Measurements from ENCODE around the gene BCL2L12. TPM values are rescaled to one million over a fixed set of nuclear protein-coding genes. Genes with fewer than 3 reads are reported as not detected.

BCL2L12 gene
- total and polyA plus RNA-seq, 12 donors: 7.8 to 19.6 (median 9.8) TPM

DNA sequence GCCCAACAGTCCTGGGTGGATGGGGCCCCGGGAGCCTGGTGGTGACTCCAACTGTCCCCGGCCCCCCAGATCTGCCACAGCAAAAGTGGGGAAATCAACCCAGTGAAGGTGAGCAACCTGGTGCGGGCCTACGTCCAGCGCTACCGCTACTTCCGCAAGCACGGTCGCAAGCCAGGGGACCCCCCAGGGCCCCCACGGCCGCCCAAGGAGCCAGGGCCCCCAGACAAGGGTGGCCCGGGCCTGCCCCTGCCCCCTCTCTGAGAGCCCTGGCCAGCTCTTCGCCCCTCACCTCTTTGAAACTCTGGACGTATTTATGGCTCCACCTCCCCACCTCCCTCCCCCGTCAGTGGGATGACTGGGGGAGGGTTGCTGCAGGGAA is 7.6 kb upstream of the BCL2L12 start:
- WGBS, 2 donors: 87 to 89% methylated on average over 15 of the region's 15 CpGs
- H3K36me3 ChIP-seq: peaks cover 4 to 100% (median 64%) of the 10 kb centered on the region in 9 donors
- no peaks in the 10 kb centered on the region for H3K27me3 ChIP-seq
- H3K9me3 ChIP-seq: no peaks in the 10 kb centered on the region
- no peak overlapping the region for H3K27ac ChIP-seq
- intact Hi-C loops (cut with DNase I): no loop called here
- DNase-seq (no peak), ATAC-seq (peak in 1 of 8 donors; percentile 3)
- H3K4me1 ChIP-seq: peaks cover 0 to 2% (median 0%) of the 10 kb centered on the region in 9 donors
- TF ChIP-seq, protein P1, sequence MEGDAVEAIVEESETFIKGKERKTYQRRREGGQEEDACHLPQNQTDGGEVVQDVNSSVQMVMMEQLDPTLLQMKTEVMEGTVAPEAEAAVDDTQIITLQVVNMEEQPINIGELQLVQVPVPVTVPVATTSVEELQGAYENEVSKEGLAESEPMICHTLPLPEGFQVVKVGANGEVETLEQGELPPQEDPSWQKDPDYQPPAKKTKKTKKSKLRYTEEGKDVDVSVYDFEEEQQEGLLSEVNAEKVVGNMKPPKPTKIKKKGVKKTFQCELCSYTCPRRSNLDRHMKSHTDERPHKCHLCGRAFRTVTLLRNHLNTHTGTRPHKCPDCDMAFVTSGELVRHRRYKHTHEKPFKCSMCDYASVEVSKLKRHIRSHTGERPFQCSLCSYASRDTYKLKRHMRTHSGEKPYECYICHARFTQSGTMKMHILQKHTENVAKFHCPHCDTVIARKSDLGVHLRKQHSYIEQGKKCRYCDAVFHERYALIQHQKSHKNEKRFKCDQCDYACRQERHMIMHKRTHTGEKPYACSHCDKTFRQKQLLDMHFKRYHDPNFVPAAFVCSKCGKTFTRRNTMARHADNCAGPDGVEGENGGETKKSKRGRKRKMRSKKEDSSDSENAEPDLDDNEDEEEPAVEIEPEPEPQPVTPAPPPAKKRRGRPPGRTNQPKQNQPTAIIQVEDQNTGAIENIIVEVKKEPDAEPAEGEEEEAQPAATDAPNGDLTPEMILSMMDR (IDR thresholded peaks at IDR 0.05): no peak
- no peak overlapping the region for H3K4me3 ChIP-seq

DNA sequence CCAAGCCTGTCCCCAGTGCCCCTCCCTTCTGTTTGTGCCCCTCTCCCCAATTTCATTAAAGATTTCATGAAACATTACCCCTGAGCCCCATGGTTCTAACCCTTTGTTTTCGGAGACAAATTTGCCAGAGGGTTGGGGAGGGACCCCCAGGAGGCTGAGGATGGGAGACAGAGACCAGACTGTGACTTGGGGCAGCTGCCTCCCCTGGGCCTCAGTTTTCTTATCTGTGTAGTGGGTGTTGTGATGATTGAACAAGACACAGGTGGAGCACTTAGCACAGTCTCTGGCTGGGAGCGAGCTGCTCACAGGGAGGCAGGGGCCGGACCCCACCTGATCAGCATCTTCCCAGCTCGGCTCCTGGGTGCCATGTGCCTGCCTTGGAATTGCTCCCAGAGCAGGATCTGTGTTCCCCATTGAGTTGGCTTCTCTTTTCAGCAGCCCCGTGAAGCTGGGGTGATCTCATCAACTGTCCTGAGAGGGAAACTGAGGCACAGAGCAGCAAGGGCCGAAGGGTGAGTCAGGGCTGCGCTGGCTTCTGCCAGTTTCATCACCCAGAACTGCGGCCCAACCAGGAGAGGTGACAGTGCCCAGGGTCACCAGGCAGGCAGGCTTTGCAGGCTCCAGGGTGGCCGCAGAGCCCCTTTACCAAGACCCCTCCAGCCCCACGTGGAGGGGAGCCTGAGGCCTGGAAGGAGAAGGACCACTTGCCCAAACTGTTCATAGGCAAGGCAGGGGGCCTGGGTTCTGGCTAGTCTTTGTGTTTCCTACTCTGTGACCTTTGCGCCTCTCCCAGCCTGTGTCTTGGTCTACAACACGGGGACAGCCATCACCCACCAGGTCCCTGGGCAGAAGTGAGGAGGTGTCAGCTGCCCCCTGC is 6.9 kb upstream of the BCL2L12 start:
- intact Hi-C loops (cut with DNase I): no loop called here
- Histone ChIP-seq H3K4me3 (no peak overlapping the region), H3K36me3 (peaks cover 4 to 95% (median 59%) of the 10 kb centered on the region in 9 donors), H3K4me1 (peaks cover 0 to 9% (median 3%) of the 10 kb centered on the region in 9 donors), H3K27ac (no peak overlapping the region), H3K27me3 (no peaks in the 10 kb centered on the region), H3K9me3 (no peaks in the 10 kb centered on the region)
- TF ChIP-seq, protein P1 (IDR thresholded peaks at IDR 0.05): no peak
- ATAC-seq (no peak), DNase-seq (no peak)
- 90 to 93% methylated on average over 12 of the region's 12 CpGs for WGBS, 2 donors

DNA sequence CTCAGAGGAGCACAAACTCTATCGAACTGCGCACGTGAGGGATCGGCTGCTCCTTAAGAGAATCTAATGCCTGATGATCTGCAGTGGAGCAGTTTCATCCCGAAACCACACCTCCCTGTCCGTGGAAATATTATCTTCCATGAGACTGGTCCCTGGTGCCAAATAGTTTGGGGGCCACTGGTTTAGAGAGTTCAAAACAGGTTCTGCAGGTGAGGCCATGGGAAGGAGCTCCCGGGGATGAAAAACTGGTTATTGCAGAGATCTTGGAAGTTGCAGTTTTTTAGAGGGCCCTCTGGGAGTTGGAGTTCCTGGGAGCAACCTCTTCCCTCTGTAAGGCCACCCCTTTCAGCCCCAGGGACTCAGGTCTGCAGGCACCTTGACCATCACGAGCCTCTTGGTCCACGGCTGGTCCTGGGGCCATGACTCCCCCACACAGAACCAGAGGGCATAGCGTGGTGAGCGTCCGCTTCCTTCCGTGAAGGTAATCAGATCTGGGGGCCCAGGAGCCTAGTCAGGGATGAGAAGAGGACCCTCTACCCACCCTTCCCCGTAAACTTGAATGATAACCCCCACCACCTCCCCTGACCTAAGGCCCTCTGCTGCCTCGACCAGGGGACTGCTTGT is 5.3 kb upstream of the BCL2L12 start:
- H3K27me3 ChIP-seq: no peaks in the 10 kb centered on the region
- peaks cover 3 to 20% (median 12%) of the 10 kb centered on the region in 9 donors for H3K4me1 ChIP-seq
- WGBS, 2 donors: 90% methylated on average over 15 of the region's 15 CpGs
- peaks cover under 1 to 78% (median 42%) of the 10 kb centered on the region in 9 donors for H3K36me3 ChIP-seq
- no peak for DNase-seq
- no peak for ATAC-seq
- no peak overlapping the region for H3K4me3 ChIP-seq
- intact Hi-C loops (cut with DNase I): no loop called here
- H3K27ac ChIP-seq: no peak overlapping the region
- TF ChIP-seq, protein P1 (IDR thresholded peaks at IDR 0.05): no peak
- H3K9me3 ChIP-seq: no peaks in the 10 kb centered on the region

DNA sequence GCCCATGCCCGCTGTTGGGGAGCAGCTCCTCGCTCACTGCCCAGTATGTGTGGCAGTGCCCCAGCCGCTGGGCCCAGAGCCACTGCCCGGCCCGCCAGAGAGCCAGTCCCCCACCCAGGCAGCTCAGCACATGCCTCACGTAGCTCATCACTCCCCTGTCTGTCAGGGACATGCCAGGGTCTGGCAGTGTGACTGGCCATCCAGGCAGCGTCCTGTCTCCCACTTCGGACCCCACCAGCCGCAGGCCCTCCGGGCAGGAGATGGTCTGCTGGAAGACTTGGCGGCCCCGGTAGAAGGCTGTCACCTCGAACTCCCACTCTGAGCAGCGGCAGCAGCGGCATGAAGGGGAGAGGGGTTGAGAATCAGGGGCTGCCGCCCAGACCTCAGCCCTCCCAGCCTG is 3.7 kb upstream of the BCL2L12 start:
- Histone ChIP-seq H3K27ac (no peak overlapping the region), H3K27me3 (no peaks in the 10 kb centered on the region), H3K36me3 (peaks cover 0 to 63% (median 28%) of the 10 kb centered on the region in 9 donors), H3K9me3 (no peaks in the 10 kb centered on the region), H3K4me1 (peaks cover 10 to 31% (median 19%) of the 10 kb centered on the region in 9 donors), H3K4me3 (no peak overlapping the region)
- DNase-seq (no peak), ATAC-seq (no peak)
- WGBS, 2 donors: 91 to 93% methylated on average over 16 of the region's 16 CpGs
- intact Hi-C loops (cut with DNase I): no loop called here
- TF ChIP-seq, protein P1 (IDR thresholded peaks at IDR 0.05): no peak
